ENCODE measurements around the gene ABCC10. TPM values are rescaled to one million over a fixed set of nuclear protein-coding genes. Genes with fewer than 3 reads are reported as not detected.
A peak's percentile ranks its signal among the peaks of the same experiment; 100 is the strongest.

ABCC10 gene
- total RNA-seq, 1 experiment from 2014 or later, result 25.9 TPM

GRCh38 chr6:43434943-43435342 lies 7.6 kb downstream of the ABCC10 start:
- CTCF ChIA-PET, result interaction anchor here (1.9 to 3.1 kb wide), 2 partner anchors 48 to 72 kb away, joined by 6 to 30 read pairs; no protein-coding TSS in a partner anchor
- no peak overlapping the region for H3K4me3 Mint-ChIP-seq (ENCODE audit: unreplicated experiment)
- intact Hi-C loops (cut with micrococcal nuclease), result no loop called here
- DNase-seq (ENCODE audit: unreplicated experiment), result peak; percentile 18
- POLR2A ChIA-PET, result interaction anchor here (1.2 to 4.1 kb wide), 4 partner anchors 13 to 68 kb away, joined by 3 to 27 read pairs (median 4); no protein-coding TSS in a partner anchor
- H3K9me3 Mint-ChIP-seq (ENCODE audit: unreplicated experiment), result no peaks in the 10 kb centered on the region
- TF ChIP-seq CTCF (IDR thresholded peaks at IDR 0.05; ENCODE audit: unreplicated experiment), result no peak
- no TSS peak for BruUV-seq (replicated peaks)
- no peak overlapping the region for H3K27ac Mint-ChIP-seq (ENCODE audit: low read depth, unreplicated experiment)
- no peaks in the 10 kb centered on the region for H3K27me3 Mint-ChIP-seq (ENCODE audit: insufficient read depth, unreplicated experiment)
- peaks cover 41% of the 10 kb centered on the region for H3K36me3 Mint-ChIP-seq (ENCODE audit: insufficient read depth, unreplicated experiment)
- peaks cover 32% of the 10 kb centered on the region for H3K4me1 Mint-ChIP-seq (ENCODE audit: insufficient read depth, unreplicated experiment)

GRCh38 chr6:43435682-43436437 lies 8.5 kb downstream of the ABCC10 start:
- intact Hi-C loops (cut with micrococcal nuclease), result no loop called here
- ChIA-PET CTCF (interaction anchor here (0.6 to 3.1 kb wide), 9 partner anchors 13 to 171 kb away, joined by 3 to 30 read pairs (median 4); no protein-coding TSS in a partner anchor), POLR2A (interaction anchor here (0.7 to 4.1 kb wide), 17 partner anchors 8 to 82 kb away, joined by 3 to 31 read pairs (median 5); partner anchors contain the start of genes ABCC10, DLK2, POLR1C and YIPF3)
- Mint-ChIP-seq H3K27me3 (ENCODE audit: insufficient read depth, unreplicated experiment) (no peaks in the 10 kb centered on the region), H3K9me3 (ENCODE audit: unreplicated experiment) (no peaks in the 10 kb centered on the region), H3K4me3 (ENCODE audit: unreplicated experiment) (no peak overlapping the region), H3K27ac (ENCODE audit: low read depth, unreplicated experiment) (peak overlapping the region; percentile 92), H3K36me3 (ENCODE audit: insufficient read depth, unreplicated experiment) (peaks cover 45% of the 10 kb centered on the region), H3K4me1 (ENCODE audit: insufficient read depth, unreplicated experiment) (peaks cover 32% of the 10 kb centered on the region)
- DNase-seq (ENCODE audit: unreplicated experiment), result peak; percentile 38
- no TSS peak for BruUV-seq (replicated peaks)
- no peak for TF ChIP-seq CTCF (IDR thresholded peaks at IDR 0.05; ENCODE audit: unreplicated experiment)

GRCh38 chr6:43436577-43437282 lies 9.4 kb downstream of the ABCC10 start:
- intact Hi-C loops (cut with micrococcal nuclease), result no loop called here
- H3K36me3 Mint-ChIP-seq (ENCODE audit: insufficient read depth, unreplicated experiment), result peaks cover 47% of the 10 kb centered on the region
- ChIA-PET CTCF (interaction anchor here (0.6 to 2.8 kb wide), 13 partner anchors 8 to 497 kb away, joined by 3 to 16 read pairs (median 4); no protein-coding TSS in a partner anchor), POLR2A (interaction anchor here (0.7 to 4.1 kb wide), 19 partner anchors 9 to 139 kb away, joined by 3 to 31 read pairs (median 5); partner anchors contain the start of genes ABCC10, DLK2, POLH and POLR1C)
- no peak for TF ChIP-seq CTCF (IDR thresholded peaks at IDR 0.05; ENCODE audit: unreplicated experiment)
- no TSS peak for BruUV-seq (replicated peaks)
- peaks cover 32% of the 10 kb centered on the region for H3K4me1 Mint-ChIP-seq (ENCODE audit: insufficient read depth, unreplicated experiment)
- H3K4me3 Mint-ChIP-seq (ENCODE audit: unreplicated experiment), result peak overlapping the region; percentile 5
- H3K27ac Mint-ChIP-seq (ENCODE audit: low read depth, unreplicated experiment), result peak overlapping the region; percentile 92
- H3K27me3 Mint-ChIP-seq (ENCODE audit: insufficient read depth, unreplicated experiment), result no peaks in the 10 kb centered on the region
- H3K9me3 Mint-ChIP-seq (ENCODE audit: unreplicated experiment), result no peaks in the 10 kb centered on the region
- DNase-seq (ENCODE audit: unreplicated experiment), result peak; percentile 95

DNA sequence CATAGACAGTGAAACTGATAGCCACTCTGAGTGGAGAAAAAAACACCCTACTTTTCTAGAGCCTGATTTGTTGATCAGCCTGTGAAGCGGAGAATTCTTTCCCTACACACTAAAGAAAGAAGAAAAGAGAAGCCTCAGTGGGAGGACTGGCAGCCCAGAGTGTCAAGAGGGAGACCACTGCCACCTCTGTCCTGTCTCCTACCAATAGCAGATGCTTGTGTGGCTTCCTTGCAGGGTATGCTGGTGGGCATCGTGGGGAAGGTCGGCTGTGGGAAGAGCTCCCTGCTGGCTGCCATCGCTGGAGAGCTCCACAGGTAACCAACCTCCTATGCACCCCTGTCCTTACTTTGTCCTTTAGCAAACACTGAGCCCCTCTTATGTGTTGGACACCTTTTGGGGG lies 10.4 kb downstream of the ABCC10 start:
- no peak overlapping the region for H3K27ac Mint-ChIP-seq (ENCODE audit: low read depth, unreplicated experiment)
- CTCF ChIA-PET, result interaction anchor here (0.6 to 5.3 kb wide), 9 partner anchors 9 to 71 kb away, joined by 3 to 25 read pairs (median 8); no protein-coding TSS in a partner anchor
- TF ChIP-seq CTCF (IDR thresholded peaks at IDR 0.05; ENCODE audit: unreplicated experiment), result no peak

More for the DNA sequence above, 10.4 kb downstream of the ABCC10 start:
- no peaks in the 10 kb centered on the region for H3K27me3 Mint-ChIP-seq (ENCODE audit: insufficient read depth, unreplicated experiment)
- intact Hi-C loops (cut with micrococcal nuclease), result no loop called here
- peaks cover 32% of the 10 kb centered on the region for H3K4me1 Mint-ChIP-seq (ENCODE audit: insufficient read depth, unreplicated experiment)
- no peak overlapping the region for H3K4me3 Mint-ChIP-seq (ENCODE audit: unreplicated experiment)
- POLR2A ChIA-PET, result interaction anchor here (0.7 to 4.1 kb wide), 11 partner anchors 8 to 88 kb away, joined by 3 to 31 read pairs (median 5); partner anchors contain the start of genes ABCC10, DLK2, POLR1C and YIPF3
- BruUV-seq (replicated peaks), result no TSS peak
- H3K9me3 Mint-ChIP-seq (ENCODE audit: unreplicated experiment), result no peaks in the 10 kb centered on the region
- DNase-seq (ENCODE audit: unreplicated experiment), result no peak
- H3K36me3 Mint-ChIP-seq (ENCODE audit: insufficient read depth, unreplicated experiment), result peaks cover 41% of the 10 kb centered on the region

Measured in MCF 10A (cell line).